Calu3 (cell line): ENCODE measurements around the gene RFC1. TPM values are rescaled to one million over a fixed set of nuclear protein-coding genes. Genes with fewer than 3 reads are reported as not detected.
"Not testable (repeated sequence)": the region's sequence is repeated elsewhere in the genome, so short reads cannot be mapped to it uniquely, and the experiment has no call there.

ENCODE experiments used
- BruUV-seq: library from RNA; stranded (reverse); fragments of 400-500 nt; replicated peaks from 2 replicates; lab custom pipeline; 2021; lab: Mats Ljungman, UMichigan
- CTCF ChIA-PET: fragments of 300-600 bp; sonication (Branson Sonifier 250); formaldehyde crosslinking; loops from one replicate; lab custom pipeline; 2022; ENCODE audit warnings: antibody characterized with exemption; lab: Charles Lee
- DNase-seq: peaks from one replicate; pipeline ENCODE4 v3.0.0; 2022
- H3K27ac Mint-ChIP-seq: one replicate; pipeline ENCODE4 v1.8.0; 2022; ENCODE audit warnings: mixed read lengths; ENCODE audit not compliant: unreplicated experiment
- H3K27me3 Mint-ChIP-seq: one replicate; pipeline ENCODE4 v1.8.0; 2022; ENCODE audit warnings: mixed read lengths; ENCODE audit not compliant: unreplicated experiment
- H3K36me3 Mint-ChIP-seq: one replicate; pipeline ENCODE4 v1.8.0; 2022; ENCODE audit warnings: mild to moderate bottlenecking, moderate library complexity, mixed read lengths; ENCODE audit not compliant: insufficient read depth, unreplicated experiment
- H3K4me1 Mint-ChIP-seq: one replicate; pipeline ENCODE4 v1.8.0; 2022; ENCODE audit warnings: mild to moderate bottlenecking, low read depth, mixed read lengths; ENCODE audit not compliant: unreplicated experiment
- H3K4me3 Mint-ChIP-seq: one replicate; pipeline ENCODE4 v1.8.0; 2022; ENCODE audit warnings: mild to moderate bottlenecking, low read depth, moderate library complexity, mixed read lengths; ENCODE audit not compliant: unreplicated experiment
- H3K9me3 Mint-ChIP-seq: one replicate; pipeline ENCODE4 v1.8.0; 2022; ENCODE audit warnings: low read depth, mixed read lengths; ENCODE audit not compliant: unreplicated experiment
- CTCF ChIP-seq: fragments of 200-600 bp; IDR thresholded peaks from one replicate; pipeline ENCODE4 v1.8.0; 2022; ENCODE audit warnings: antibody characterized with exemption; ENCODE audit not compliant: unreplicated experiment
- intact Hi-C: fragments of 100-400 bp; cut with micrococcal nuclease; formaldehyde crosslinking; loops from one replicate; pipeline ENCODE4 v1.10.0; 2022; ENCODE audit not compliant: unreplicated experiment
- total RNA-seq: library from RNA; stranded (reverse); gene quantifications from 2 replicates; pipeline ENCODE4 v1.2.3, GENCODE V29; 2022

The RFC1 gene
- total RNA-seq, 1 experiment from 2014 or later, result 37.0 TPM

- H3K27me3 Mint-ChIP-seq, result no peaks in the 10 kb centered on the region
Observed at GRCh38 chr4:39384563-39384962, 18.4 kb upstream of the RFC1 start.

GRCh38 chr4:39383690-39384089, 17.5 kb upstream of the RFC1 start:
- Mint-ChIP-seq H3K36me3 (no peaks in the 10 kb centered on the region), H3K27ac (no peak overlapping the region), H3K9me3 (no peaks in the 10 kb centered on the region), H3K27me3 (no peaks in the 10 kb centered on the region), H3K4me3 (no peak overlapping the region), H3K4me1 (no peaks in the 10 kb centered on the region)
- intact Hi-C loops, result no loop called here
- BruUV-seq, result no TSS peak
- no peak for TF ChIP-seq CTCF
- DNase-seq, result no peak
- CTCF ChIA-PET, result no interaction called here

More at GRCh38 chr4:39384563-39384962, 18.4 kb upstream of the RFC1 start:
- H3K27ac Mint-ChIP-seq, result no peak overlapping the region
- H3K4me1 Mint-ChIP-seq, result no peaks in the 10 kb centered on the region
- no TSS peak for BruUV-seq
- no peak overlapping the region for H3K4me3 Mint-ChIP-seq
- CTCF ChIA-PET, result interaction anchor here (0.6 to 0.7 kb wide), 3 partner anchors 9 to 491 kb away, joined by 5 to 8 read pairs (median 5); no protein-coding TSS in a partner anchor
- intact Hi-C loops, result no loop called here
- no peak for TF ChIP-seq CTCF
- H3K9me3 Mint-ChIP-seq, result no peaks in the 10 kb centered on the region
- DNase-seq, result no peak
- H3K36me3 Mint-ChIP-seq, result no peaks in the 10 kb centered on the region

- no peaks in the 10 kb centered on the region for H3K4me1 Mint-ChIP-seq
- H3K4me3 Mint-ChIP-seq, result no peak overlapping the region
- no peaks in the 10 kb centered on the region for H3K9me3 Mint-ChIP-seq
- CTCF ChIA-PET, result no interaction called here
- no peaks in the 10 kb centered on the region for H3K27me3 Mint-ChIP-seq
- DNase-seq, result no peak
- no peak overlapping the region for H3K27ac Mint-ChIP-seq
- intact Hi-C loops, result no loop called here
- BruUV-seq, result no TSS peak
- H3K36me3 Mint-ChIP-seq, result no peaks in the 10 kb centered on the region
- TF ChIP-seq CTCF, result no peak
Observed at GRCh38 chr4:39375478-39375877, 9.3 kb upstream of the RFC1 start.

- CTCF ChIA-PET, H3K36me3 Mint-ChIP-seq, H3K4me1 Mint-ChIP-seq, BruUV-seq, DNase-seq, H3K27ac Mint-ChIP-seq, H3K9me3 Mint-ChIP-seq, intact Hi-C loops, H3K4me3 Mint-ChIP-seq, H3K27me3 Mint-ChIP-seq: not testable (repeated sequence)
Observed at GRCh38 chr4:39371209-39371608, 5.0 kb upstream of the RFC1 start.

- no peak overlapping the region for H3K27ac Mint-ChIP-seq
- no peak for TF ChIP-seq CTCF
- H3K27me3 Mint-ChIP-seq, result no peaks in the 10 kb centered on the region
- no peak overlapping the region for H3K4me3 Mint-ChIP-seq
- DNase-seq, result no peak
- intact Hi-C loops, result no loop called here
- H3K36me3 Mint-ChIP-seq, result peaks cover 16% of the 10 kb centered on the region
- no peaks in the 10 kb centered on the region for H3K4me1 Mint-ChIP-seq
- no peaks in the 10 kb centered on the region for H3K9me3 Mint-ChIP-seq
- no TSS peak for BruUV-seq
- CTCF ChIA-PET, result no interaction called here
Observed at GRCh38 chr4:39369301-39369700, 3.1 kb upstream of the RFC1 start.
